H9 (cell line): ENCODE results near the gene SPOCD1. TPM values are rescaled to one million over a fixed set of nuclear protein-coding genes. Genes with fewer than 3 reads are reported as not detected.
A peak's percentile ranks its signal among the peaks of the same experiment; 100 is the strongest.

Source experiments
- DNase-seq: peaks from one replicate; pipeline ENCODE4 v3.0.0-alpha.2; 2017
- H2AFZ ChIP-seq: one replicate; pipeline ENCODE4 v1.6.1; 2013; ENCODE audit warnings: mild to moderate bottlenecking, low read length, control low read depth, moderate library complexity
- H2AK5ac ChIP-seq: 2 replicates; pipeline ENCODE4 v1.6.1; 2013; ENCODE audit warnings: low read length, control low read depth, mixed read lengths; ENCODE audit not compliant: insufficient read length
- H2BK120ac ChIP-seq: one replicate; pipeline ENCODE4 v1.6.1; 2013; ENCODE audit warnings: low read depth, mild to moderate bottlenecking, low read length, control low read depth, inconsistent platforms; ENCODE audit not compliant: poor library complexity, severe bottlenecking
- H2BK12ac ChIP-seq: 2 replicates; pipeline ENCODE4 v1.6.1; 2013; ENCODE audit warnings: low read length, control low read depth, mixed read lengths, low read depth; ENCODE audit not compliant: insufficient read length
- H2BK15ac ChIP-seq: 2 replicates; pipeline ENCODE4 v1.6.1; 2013; ENCODE audit warnings: low read depth, low read length, control low read depth
- H2BK20ac ChIP-seq: one replicate; pipeline ENCODE4 v1.6.1; 2013; ENCODE audit warnings: low read depth, mild to moderate bottlenecking, low read length, control low read depth, inconsistent platforms; ENCODE audit not compliant: poor library complexity, severe bottlenecking
- H2BK5ac ChIP-seq: 2 replicates; pipeline ENCODE4 v1.6.1; 2013; ENCODE audit warnings: low read length, control low read depth, mixed read lengths; ENCODE audit not compliant: insufficient read length
- H3K14ac ChIP-seq: 2 replicates; pipeline ENCODE4 v1.6.1; 2013; ENCODE audit warnings: low read length, control low read depth; ENCODE audit not compliant: insufficient read depth
- H3K18ac ChIP-seq: 2 replicates; pipeline ENCODE4 v1.6.1; 2013; ENCODE audit warnings: low read depth, mild to moderate bottlenecking, mixed read lengths, low read length, control low read depth; ENCODE audit not compliant: insufficient read length
- H3K23ac ChIP-seq: 2 replicates; pipeline ENCODE4 v1.6.1; 2013; ENCODE audit warnings: low read length, control low read depth, mixed read lengths, low read depth; ENCODE audit not compliant: insufficient read length
- H3K23me2 ChIP-seq: 2 replicates; pipeline ENCODE4 v1.6.1; 2013; ENCODE audit warnings: low read depth, mild to moderate bottlenecking, mixed read lengths, low read length, control low read depth; ENCODE audit not compliant: insufficient read length, poor library complexity, severe bottlenecking
- H3K27ac ChIP-seq: 2 replicates; pipeline ENCODE4 v1.5.1; 2013; ENCODE audit warnings: low read length, control low read depth, mixed read lengths, low read depth; ENCODE audit not compliant: insufficient read length
- H3K27me3 ChIP-seq: 2 replicates; pipeline ENCODE4 v1.6.1; 2013; ENCODE audit warnings: low read length, control low read depth, inconsistent platforms; ENCODE audit not compliant: insufficient read depth
- H3K4ac ChIP-seq: 2 replicates; pipeline ENCODE4 v1.6.1; 2013; ENCODE audit warnings: low read depth, mild to moderate bottlenecking, control low read depth, inconsistent platforms, low read length, moderate library complexity
- H3K4me1 ChIP-seq: 2 replicates; pipeline ENCODE4 v1.6.1; 2013; ENCODE audit warnings: low read length, control low read depth, inconsistent platforms; ENCODE audit not compliant: insufficient read depth
- H3K4me2 ChIP-seq: 2 replicates; pipeline ENCODE4 v1.6.1; 2013; ENCODE audit warnings: low read length, control low read depth, mixed read lengths; ENCODE audit not compliant: insufficient read length, insufficient read depth
- H3K56ac ChIP-seq: 2 replicates; pipeline ENCODE4 v1.6.1; 2013; ENCODE audit warnings: low read depth, mild to moderate bottlenecking, mixed read lengths, low read length, control low read depth; ENCODE audit not compliant: insufficient read length
- H3K79me1 ChIP-seq: 2 replicates; pipeline ENCODE4 v1.6.1; 2013; ENCODE audit warnings: low read depth, mild to moderate bottlenecking, moderate library complexity, low read length, control low read depth, inconsistent platforms; ENCODE audit not compliant: insufficient read depth, poor library complexity, severe bottlenecking
- H3K79me2 ChIP-seq: 2 replicates; pipeline ENCODE4 v1.6.1; 2013; ENCODE audit warnings: low read length, control low read depth, inconsistent platforms; ENCODE audit not compliant: insufficient read depth
- H3K9ac ChIP-seq: 2 replicates; pipeline ENCODE4 v1.6.1; 2013; ENCODE audit warnings: low read length, control low read depth, mixed read lengths; ENCODE audit not compliant: insufficient read length; ENCODE audit errors: extremely low read depth
- H3K9me3 ChIP-seq: one replicate; pipeline ENCODE4 v1.6.1; 2013; ENCODE audit warnings: low read depth, low read length, inconsistent platforms; ENCODE audit not compliant: control insufficient read depth
- H3T11ph ChIP-seq: one replicate; pipeline ENCODE4 v1.6.1; 2013; ENCODE audit warnings: mild to moderate bottlenecking, low read length, control low read depth, inconsistent platforms
- H4K20me1 ChIP-seq: one replicate; pipeline ENCODE4 v1.6.1; 2013; ENCODE audit not compliant: control insufficient read depth, insufficient read length, insufficient read depth
- H4K5ac ChIP-seq: 2 replicates; pipeline ENCODE4 v1.6.1; 2013; ENCODE audit warnings: low read depth, mild to moderate bottlenecking, mixed read lengths, low read length, control low read depth; ENCODE audit not compliant: insufficient read length
- H4K8ac ChIP-seq: replicated peaks from 2 replicates; pipeline ENCODE4 v1.6.1; 2013; ENCODE audit warnings: low read length, control low read depth, mixed read lengths, low read depth; ENCODE audit not compliant: insufficient read length
- H4K91ac ChIP-seq: 2 replicates; pipeline ENCODE4 v1.6.1; 2013; ENCODE audit warnings: low read depth, mild to moderate bottlenecking, moderate library complexity, mixed read lengths, low read length, control low read depth; ENCODE audit not compliant: insufficient read length
- H3K27ac Mint-ChIP-seq, 3 experiments: 2 replicates in 2 of 3; 3 replicates in 1 of 3; pipeline ENCODE4 v1.8.0; 2020 to 2021; ENCODE audit warnings: mixed read lengths in 3 of 3, mild to moderate bottlenecking in 1 of 3, moderate library complexity in 1 of 3
- H3K27me3 Mint-ChIP-seq: 2 replicates; pipeline ENCODE4 v1.8.0; 2021; ENCODE audit warnings: low read depth, mild to moderate bottlenecking, moderate library complexity, mixed read lengths
- H3K36me3 Mint-ChIP-seq, 3 experiments: 2 replicates in 2 of 3; 3 replicates in 1 of 3; pipeline ENCODE4 v1.8.0; 2020 to 2021; ENCODE audit warnings: low read depth in 3 of 3, mixed read lengths in 3 of 3; ENCODE audit not compliant: insufficient read depth in 1 of 3
- H3K4me1 Mint-ChIP-seq, 2 experiments: 2 replicates each; pipeline ENCODE4 v1.8.0; 2020; ENCODE audit warnings: mixed read lengths in 2 of 2
- H3K4me3 Mint-ChIP-seq, 2 experiments: 2 replicates in 1 of 2; 3 replicates in 1 of 2; pipeline ENCODE4 v1.8.0; 2020 to 2021; ENCODE audit warnings: mild to moderate bottlenecking in 2 of 2, mixed read lengths in 2 of 2, moderate library complexity in 1 of 2
- H3K9me3 Mint-ChIP-seq, 2 experiments: 2 replicates in 1 of 2; 3 replicates in 1 of 2; pipeline ENCODE4 v1.8.0; 2020; ENCODE audit warnings: mild to moderate bottlenecking in 2 of 2, mixed read lengths in 2 of 2, moderate library complexity in 1 of 2
- WGBS: extraction: QIAGEN DNeasy Blood & Tissue Kit; methylation state at CpG from one replicate; pipeline ENCODE4 v1.1.7; 2013; ENCODE audit warnings: missing lambda C conversion rate, low lambda C conversion rate, mixed read lengths; ENCODE audit not compliant: insufficient read length; ENCODE audit errors: extremely low coverage; 5-methylcytosine and 5-hydroxymethylcytosine counted together
- total RNA-seq: library from RNA; stranded (reverse); gene quantifications from 2 replicates; pipeline ENCODE4 v1.2.1, GENCODE V29; 2021
- TF ChIP-seq, protein P1 (sequence below): fragments of 200-600 bp; sonication (generic); conservative IDR thresholded peaks from 3 replicates; pipeline ENCODE4 v1.8.0; 2021; ENCODE audit warnings: antibody characterized with exemption, mild to moderate bottlenecking

The SPOCD1 gene
- total RNA-seq, 1 experiment from 2014 or later = 1.5 TPM

DNA sequence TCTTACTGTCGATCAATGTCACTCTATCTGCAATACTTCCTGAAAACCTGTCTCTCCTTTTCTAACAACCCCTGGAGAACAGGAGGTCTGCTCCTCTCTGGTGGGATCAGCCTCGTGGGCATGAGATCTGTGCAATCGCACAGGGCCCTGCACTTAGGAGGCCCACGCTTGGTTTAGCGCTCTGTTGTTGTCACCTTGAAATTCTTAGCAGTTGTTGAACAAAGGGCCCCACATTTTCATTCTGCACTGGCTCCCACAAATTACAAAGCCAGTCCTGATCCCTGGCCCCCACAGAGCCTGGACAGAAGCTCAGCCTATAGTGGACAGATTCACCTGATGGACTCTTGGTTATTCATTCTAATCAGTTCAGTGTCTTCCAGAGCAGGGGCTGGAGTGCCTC lies 18.6 kb downstream of the SPOCD1 start:
- H3K27ac ChIP-seq = no peak overlapping the region
- no peaks in the 10 kb centered on the region for H3K4me1 ChIP-seq
- Mint-ChIP-seq H3K4me3 (no peak overlapping the region), H3K4me1 (peaks cover 17 to 39% of the 10 kb centered on the region in 2 experiments), H3K27me3 (no peaks in the 10 kb centered on the region; the same call in none of the 2 replicates), H3K36me3 (no peaks in the 10 kb centered on the region), H3K9me3 (no peaks in the 10 kb centered on the region; a peak in 1 of 5 replicates), H3K27ac (peak overlapping the region in 1 of 3 experiments; percentile 68; a peak in 1 of 7 replicates)
- H3K79me1 ChIP-seq = no peaks in the 10 kb centered on the region
- no peak overlapping the region for H2BK120ac ChIP-seq
- no peak overlapping the region for H3K4ac ChIP-seq
- no peaks in the 10 kb centered on the region for H3K23me2 ChIP-seq
- no peak overlapping the region for H2BK5ac ChIP-seq
- H2AK5ac ChIP-seq = no peak overlapping the region
- H4K20me1 ChIP-seq = no peaks in the 10 kb centered on the region
- no peak overlapping the region for H3K14ac ChIP-seq
- H4K5ac ChIP-seq = no peak overlapping the region
- H3K9ac ChIP-seq = no peak overlapping the region
- H3K4me2 ChIP-seq = no peak overlapping the region
- H4K8ac ChIP-seq = no peak overlapping the region
- H3K18ac ChIP-seq = no peak overlapping the region
- H2BK12ac ChIP-seq = no peak overlapping the region
- H3K9me3 ChIP-seq = no peaks in the 10 kb centered on the region
- H2BK15ac ChIP-seq = no peak overlapping the region
- H3K27me3 ChIP-seq = no peaks in the 10 kb centered on the region
- H3K23ac ChIP-seq = no peak overlapping the region
- H2BK20ac ChIP-seq = no peak overlapping the region
- H3T11ph ChIP-seq = no peak overlapping the region
- WGBS = no CpG with 5 or more reads among the region's 5 CpGs
- DNase-seq = no peak
- H3K79me2 ChIP-seq = no peaks in the 10 kb centered on the region
- H4K91ac ChIP-seq = no peak overlapping the region
- H2AFZ ChIP-seq = no peak overlapping the region
- TF ChIP-seq, protein P1, sequence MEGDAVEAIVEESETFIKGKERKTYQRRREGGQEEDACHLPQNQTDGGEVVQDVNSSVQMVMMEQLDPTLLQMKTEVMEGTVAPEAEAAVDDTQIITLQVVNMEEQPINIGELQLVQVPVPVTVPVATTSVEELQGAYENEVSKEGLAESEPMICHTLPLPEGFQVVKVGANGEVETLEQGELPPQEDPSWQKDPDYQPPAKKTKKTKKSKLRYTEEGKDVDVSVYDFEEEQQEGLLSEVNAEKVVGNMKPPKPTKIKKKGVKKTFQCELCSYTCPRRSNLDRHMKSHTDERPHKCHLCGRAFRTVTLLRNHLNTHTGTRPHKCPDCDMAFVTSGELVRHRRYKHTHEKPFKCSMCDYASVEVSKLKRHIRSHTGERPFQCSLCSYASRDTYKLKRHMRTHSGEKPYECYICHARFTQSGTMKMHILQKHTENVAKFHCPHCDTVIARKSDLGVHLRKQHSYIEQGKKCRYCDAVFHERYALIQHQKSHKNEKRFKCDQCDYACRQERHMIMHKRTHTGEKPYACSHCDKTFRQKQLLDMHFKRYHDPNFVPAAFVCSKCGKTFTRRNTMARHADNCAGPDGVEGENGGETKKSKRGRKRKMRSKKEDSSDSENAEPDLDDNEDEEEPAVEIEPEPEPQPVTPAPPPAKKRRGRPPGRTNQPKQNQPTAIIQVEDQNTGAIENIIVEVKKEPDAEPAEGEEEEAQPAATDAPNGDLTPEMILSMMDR = no peak
- no peak overlapping the region for H3K56ac ChIP-seq
